Colonic mucosa (tissue), 4 donors: ENCODE results near the gene ASB17. TPM values are rescaled to one million over a fixed set of nuclear protein-coding genes. Genes with fewer than 3 reads are reported as not detected.

Source experiments
- DNase-seq: peaks from one replicate; pipeline ENCODE4 v3.0.0-alpha.2; 2020
- H3K27ac ChIP-seq: fragments of 200-600 bp; one replicate; pipeline ENCODE4 v1.8.0; 2021
- H3K27me3 ChIP-seq: fragments of 200-600 bp; one replicate; pipeline ENCODE4 v1.8.0; 2021
- H3K36me3 ChIP-seq: fragments of 200-600 bp; one replicate; pipeline ENCODE4 v1.8.0; 2021
- H3K4me1 ChIP-seq: fragments of 200-600 bp; one replicate; pipeline ENCODE4 v1.8.0; 2021; ENCODE audit warnings: mild to moderate bottlenecking
- H3K4me3 ChIP-seq: fragments of 200-600 bp; one replicate; pipeline ENCODE4 v1.8.0; 2021
- H3K9ac ChIP-seq, 2 donors: one replicate each; pipeline ENCODE4 v1.7.0; 2013; ENCODE audit warnings: control low read depth in 2 of 2, low read depth in 2 of 2, low read length in 2 of 2
- H3K9me3 ChIP-seq: fragments of 200-600 bp; one replicate; pipeline ENCODE4 v1.8.0; 2021
- CTCF ChIP-seq: fragments of 200-600 bp; IDR thresholded peaks from one replicate; pipeline ENCODE4 v1.8.0; 2022; ENCODE audit warnings: antibody characterized with exemption, mild to moderate bottlenecking
- intact Hi-C: fragments of 100-400 bp; cut with DNase I; formaldehyde crosslinking; loops from one replicate; pipeline ENCODE4 v1.14.1; 2022
- total RNA-seq, 2 donors: library from RNA; stranded (reverse); fragmentation: NEBNext Ultra II Directional in 1 of 2; extraction: Animal tissue kit (Norgen Biotek cat#: 25700) in 1 of 2; gene quantifications; one replicate each; pipeline ENCODE4 v1.2.1, GENCODE V29; 2021
- donor health status: healthy.
- donor health status: DM: no; HTN: no; CAD: no.
- donor health status: DM: no; HTN: no; CAD: no.

ASB17 gene
- total RNA-seq, 2 donors from 2014 or later, result not detected

GRCh38 chr1:75901371-75901770 is 30.8 kb downstream of the ASB17 start:
- H3K36me3 ChIP-seq, result no peaks in the 10 kb centered on the region
- no peak for TF ChIP-seq CTCF

GRCh38 chr1:75884437-75884836 is 47.8 kb downstream of the ASB17 start:
- no peaks in the 10 kb centered on the region for H3K9me3 ChIP-seq
- H3K9ac ChIP-seq, result no peak overlapping the region
- DNase-seq, result no peak
- H3K4me3 ChIP-seq, result no peak overlapping the region
- H3K27me3 ChIP-seq, result no peaks in the 10 kb centered on the region
- no peak overlapping the region for H3K27ac ChIP-seq
- intact Hi-C loops, result no loop called here
- TF ChIP-seq CTCF, result no peak
- H3K36me3 ChIP-seq, result no peaks in the 10 kb centered on the region
- no peaks in the 10 kb centered on the region for H3K4me1 ChIP-seq

More at GRCh38 chr1:75901371-75901770, 30.8 kb downstream of the ASB17 start:
- no peaks in the 10 kb centered on the region for H3K4me1 ChIP-seq
- H3K9me3 ChIP-seq, result no peaks in the 10 kb centered on the region
- DNase-seq, result no peak
- H3K4me3 ChIP-seq, result no peak overlapping the region
- no peak overlapping the region for H3K9ac ChIP-seq
- no peaks in the 10 kb centered on the region for H3K27me3 ChIP-seq
- H3K27ac ChIP-seq, result no peak overlapping the region
- intact Hi-C loops, result no loop called here

GRCh38 chr1:75879985-75880384 is 52.2 kb downstream of the ASB17 start:
- Histone ChIP-seq H3K4me1 (no peaks in the 10 kb centered on the region), H3K9me3 (no peaks in the 10 kb centered on the region), H3K36me3 (no peaks in the 10 kb centered on the region), H3K27ac (no peak overlapping the region), H3K9ac (no peak overlapping the region), H3K27me3 (no peaks in the 10 kb centered on the region), H3K4me3 (no peak overlapping the region)
- no peak for TF ChIP-seq CTCF
- intact Hi-C loops, result no loop called here
- no peak for DNase-seq

GRCh38 chr1:75870951-75871350 is 61.3 kb downstream of the ASB17 start:
- no peak for TF ChIP-seq CTCF
- Histone ChIP-seq H3K27ac (no peak overlapping the region), H3K4me3 (no peak overlapping the region), H3K9me3 (no peaks in the 10 kb centered on the region), H3K36me3 (no peaks in the 10 kb centered on the region), H3K27me3 (no peaks in the 10 kb centered on the region), H3K9ac (no peak overlapping the region), H3K4me1 (no peaks in the 10 kb centered on the region)
- no peak for DNase-seq
- intact Hi-C loops, result no loop called here

Other genes starting within 250 kb of the ASB17 start
- 10 to 100 TPM; 38.2 to 68.9 TPM for gene ACADM, start 207.7 kb downstream of the ASB17 start, total RNA-seq
- 10 to 100 TPM; 58.3 to 67.6 TPM for gene RABGGTB, start 146.1 kb downstream of the ASB17 start, total RNA-seq
- under 1 TPM; 0.16 to 0.20 TPM for gene MSH4, start 135.5 kb downstream of the ASB17 start, total RNA-seq
- 1 to 10 TPM; 2.5 to 5.7 TPM for gene ST6GALNAC3, start 142.3 kb upstream of the ASB17 start, total RNA-seq